Large intestine (tissue), 3 donors: ENCODE results near the gene TLR7. TPM values are rescaled to one million over a fixed set of nuclear protein-coding genes. Genes with fewer than 3 reads are reported as not detected.
A peak's percentile ranks its signal among the peaks of the same experiment; 100 is the strongest.

Experiments
- DNase-seq, 2 donors: peaks; one replicate each; pipeline versions ENCODE4 v3.0.0 to v3.0.0-alpha.2; 2013
- H3K27ac ChIP-seq: one replicate; pipeline ENCODE4 v1.5.1; 2013; ENCODE audit warnings: low read length
- H3K27me3 ChIP-seq: 2 replicates; pipeline ENCODE4 v1.6.1; 2013; ENCODE audit warnings: low read length; ENCODE audit not compliant: control insufficient read depth, insufficient read depth
- H3K36me3 ChIP-seq: 2 replicates; pipeline ENCODE4 v1.6.1; 2013; ENCODE audit warnings: low read length; ENCODE audit not compliant: control insufficient read depth, insufficient read depth
- H3K4me1 ChIP-seq: one replicate; pipeline ENCODE4 v1.6.1; 2013; ENCODE audit warnings: low read length; ENCODE audit not compliant: control insufficient read depth, insufficient read depth
- H3K4me3 ChIP-seq: one replicate; pipeline ENCODE4 v1.5.1; 2013; ENCODE audit warnings: low read length
- H3K9me3 ChIP-seq: one replicate; pipeline ENCODE4 v1.6.1; 2013; ENCODE audit warnings: mild to moderate bottlenecking, low read depth, low read length, moderate library complexity; ENCODE audit not compliant: control insufficient read depth
- WGBS: methylation state at CpG from one replicate; pipeline ENCODE4 v1.1.5; 2013; ENCODE audit warnings: low lambda C conversion rate; ENCODE audit not compliant: insufficient coverage; 5-methylcytosine and 5-hydroxymethylcytosine counted together
- polyA plus RNA-seq: library from polyadenylated mRNA; unstranded; fragments of 120-200 nt; gene quantifications from one replicate; pipeline ENCODE4 v1.2.1, GENCODE V29; 2013

The TLR7 gene
- polyA plus RNA-seq, 1 donor: 1.4 TPM

DNA sequence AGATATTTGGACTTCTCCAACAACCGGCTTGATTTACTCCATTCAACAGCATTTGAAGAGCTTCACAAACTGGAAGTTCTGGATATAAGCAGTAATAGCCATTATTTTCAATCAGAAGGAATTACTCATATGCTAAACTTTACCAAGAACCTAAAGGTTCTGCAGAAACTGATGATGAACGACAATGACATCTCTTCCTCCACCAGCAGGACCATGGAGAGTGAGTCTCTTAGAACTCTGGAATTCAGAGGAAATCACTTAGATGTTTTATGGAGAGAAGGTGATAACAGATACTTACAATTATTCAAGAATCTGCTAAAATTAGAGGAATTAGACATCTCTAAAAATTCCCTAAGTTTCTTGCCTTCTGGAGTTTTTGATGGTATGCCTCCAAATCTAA, 20.3 kb downstream of the TLR7 start:
- Histone ChIP-seq H3K4me3 (no peak overlapping the region), H3K27ac (no peak overlapping the region), H3K9me3 (no peaks in the 10 kb centered on the region), H3K4me1 (no peaks in the 10 kb centered on the region), H3K27me3 (no peaks in the 10 kb centered on the region), H3K36me3 (no peaks in the 10 kb centered on the region)
- WGBS: no CpG with 5 or more reads among the region's 2 CpGs
- no peak for DNase-seq

DNA sequence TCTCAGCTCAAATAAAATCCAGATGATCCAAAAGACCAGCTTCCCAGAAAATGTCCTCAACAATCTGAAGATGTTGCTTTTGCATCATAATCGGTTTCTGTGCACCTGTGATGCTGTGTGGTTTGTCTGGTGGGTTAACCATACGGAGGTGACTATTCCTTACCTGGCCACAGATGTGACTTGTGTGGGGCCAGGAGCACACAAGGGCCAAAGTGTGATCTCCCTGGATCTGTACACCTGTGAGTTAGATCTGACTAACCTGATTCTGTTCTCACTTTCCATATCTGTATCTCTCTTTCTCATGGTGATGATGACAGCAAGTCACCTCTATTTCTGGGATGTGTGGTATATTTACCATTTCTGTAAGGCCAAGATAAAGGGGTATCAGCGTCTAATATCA, 20.9 kb downstream of the TLR7 start:
- Histone ChIP-seq H3K27ac (no peak overlapping the region), H3K36me3 (no peaks in the 10 kb centered on the region), H3K4me3 (no peak overlapping the region), H3K27me3 (no peaks in the 10 kb centered on the region), H3K4me1 (no peaks in the 10 kb centered on the region), H3K9me3 (no peaks in the 10 kb centered on the region)
- no CpG with 5 or more reads among the region's 3 CpGs for WGBS
- DNase-seq: no peak

DNA sequence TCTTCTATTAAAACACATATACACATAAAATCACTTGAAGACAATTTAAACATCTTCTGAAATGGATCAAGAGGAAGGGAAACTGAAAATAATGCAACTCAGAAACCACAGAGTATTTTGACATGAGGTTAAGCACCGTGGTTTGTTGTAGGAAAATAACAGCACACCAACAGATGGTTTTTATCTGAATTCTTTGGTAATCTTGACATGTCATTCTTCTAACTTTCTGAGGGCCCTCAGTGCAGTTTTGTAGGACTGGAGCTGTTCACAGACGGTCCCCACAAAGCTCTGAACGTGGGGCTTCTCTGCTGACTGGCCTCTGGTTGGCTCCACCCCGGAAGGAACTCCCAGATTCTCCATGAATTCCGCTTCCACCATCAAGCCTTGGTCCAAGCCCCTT, 23.6 kb downstream of the TLR7 start:
- Histone ChIP-seq H3K27ac (no peak overlapping the region), H3K4me3 (no peak overlapping the region), H3K4me1 (no peaks in the 10 kb centered on the region)

DNA sequence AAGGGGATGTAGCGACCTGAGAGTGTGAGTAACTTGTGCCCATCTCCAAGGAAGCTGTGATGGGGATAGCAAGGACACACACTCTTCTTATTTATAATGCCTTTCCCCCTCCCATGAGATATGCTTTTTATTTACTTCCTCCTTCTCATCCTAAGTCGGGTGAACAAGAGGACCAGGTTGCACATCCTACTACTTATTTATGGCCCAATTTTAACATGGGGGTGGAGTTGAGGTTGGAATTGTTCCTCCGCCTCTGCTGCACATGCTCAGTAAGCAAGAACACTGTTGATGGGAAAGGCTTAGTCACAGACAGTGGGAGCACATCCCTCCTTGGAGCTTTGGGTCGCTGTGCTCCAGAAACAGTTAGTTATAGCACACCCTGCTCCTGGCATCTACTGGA, 24.3 kb downstream of the TLR7 start:
- H3K4me3 ChIP-seq: no peak overlapping the region
- H3K4me1 ChIP-seq: no peaks in the 10 kb centered on the region
- no CpG with 5 or more reads among the region's 4 CpGs for WGBS
- no peaks in the 10 kb centered on the region for H3K36me3 ChIP-seq
- no peaks in the 10 kb centered on the region for H3K9me3 ChIP-seq
- H3K27ac ChIP-seq: no peak overlapping the region
- no peak for DNase-seq
- no peaks in the 10 kb centered on the region for H3K27me3 ChIP-seq

More for the DNA sequence above, 23.6 kb downstream of the TLR7 start:
- WGBS: no CpG with 5 or more reads among the region's 5 CpGs
- H3K27me3 ChIP-seq: no peaks in the 10 kb centered on the region
- H3K9me3 ChIP-seq: no peaks in the 10 kb centered on the region
- no peak for DNase-seq
- H3K36me3 ChIP-seq: no peaks in the 10 kb centered on the region

DNA sequence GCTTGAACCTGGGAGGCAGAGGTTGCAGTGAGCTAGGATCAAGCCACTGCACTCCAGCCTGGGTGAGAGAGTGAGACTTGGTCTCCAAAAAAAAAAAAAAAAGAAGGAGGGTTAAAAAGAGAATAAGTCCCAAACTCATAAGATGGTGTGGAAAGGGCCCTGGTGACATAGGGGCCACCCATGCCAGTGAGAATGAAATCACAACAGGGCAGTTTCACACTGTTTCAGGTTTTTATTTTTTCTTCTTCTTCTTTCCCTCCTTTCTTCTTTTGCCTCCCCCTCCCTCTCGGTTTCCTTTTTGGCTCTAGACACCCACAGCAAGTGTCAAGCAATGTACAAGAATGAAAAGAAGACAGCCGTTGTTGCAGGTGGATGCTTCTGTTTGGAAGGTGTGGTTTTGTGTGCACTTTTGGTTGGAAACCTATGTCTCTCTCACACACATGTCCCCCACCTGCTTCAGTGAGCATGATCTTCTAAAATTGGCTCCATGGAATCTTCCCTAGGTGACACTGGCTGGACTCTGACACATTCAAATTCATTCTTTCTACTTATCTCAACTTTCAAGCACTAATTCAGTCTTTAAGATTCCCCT, 25.1 kb downstream of the TLR7 start:
- no peaks in the 10 kb centered on the region for H3K9me3 ChIP-seq
- no peaks in the 10 kb centered on the region for H3K4me1 ChIP-seq
- no peaks in the 10 kb centered on the region for H3K27me3 ChIP-seq
- no peak overlapping the region for H3K4me3 ChIP-seq
- H3K27ac ChIP-seq: no peak overlapping the region
- H3K36me3 ChIP-seq: no peaks in the 10 kb centered on the region
- no peak for DNase-seq
- WGBS: no CpG with 5 or more reads among the region's 2 CpGs

DNA sequence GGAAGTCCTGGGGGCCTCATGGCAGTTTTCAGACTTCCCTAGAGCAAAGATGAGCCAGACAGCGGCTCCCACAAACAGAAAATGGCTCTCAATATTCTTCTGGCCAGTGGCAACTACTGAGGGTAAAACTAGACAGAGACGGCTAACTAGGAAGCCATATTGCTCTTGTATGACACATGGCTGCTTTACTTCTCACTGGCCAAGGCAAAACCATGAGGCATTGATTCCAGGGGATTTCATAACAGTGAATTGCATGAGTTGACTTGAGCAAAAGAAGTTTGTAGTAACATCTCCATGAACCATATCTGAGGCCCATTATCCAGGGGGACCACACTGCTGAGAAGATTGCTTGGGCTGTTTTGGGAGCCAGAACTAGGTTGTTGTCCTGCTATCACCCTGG, 25.8 kb downstream of the TLR7 start:
- Histone ChIP-seq H3K36me3 (no peaks in the 10 kb centered on the region), H3K27me3 (no peaks in the 10 kb centered on the region), H3K4me3 (no peak overlapping the region), H3K4me1 (no peaks in the 10 kb centered on the region), H3K27ac (no peak overlapping the region), H3K9me3 (no peaks in the 10 kb centered on the region)
- WGBS: no CpG with 5 or more reads among the region's 2 CpGs
- DNase-seq: no peak

DNA sequence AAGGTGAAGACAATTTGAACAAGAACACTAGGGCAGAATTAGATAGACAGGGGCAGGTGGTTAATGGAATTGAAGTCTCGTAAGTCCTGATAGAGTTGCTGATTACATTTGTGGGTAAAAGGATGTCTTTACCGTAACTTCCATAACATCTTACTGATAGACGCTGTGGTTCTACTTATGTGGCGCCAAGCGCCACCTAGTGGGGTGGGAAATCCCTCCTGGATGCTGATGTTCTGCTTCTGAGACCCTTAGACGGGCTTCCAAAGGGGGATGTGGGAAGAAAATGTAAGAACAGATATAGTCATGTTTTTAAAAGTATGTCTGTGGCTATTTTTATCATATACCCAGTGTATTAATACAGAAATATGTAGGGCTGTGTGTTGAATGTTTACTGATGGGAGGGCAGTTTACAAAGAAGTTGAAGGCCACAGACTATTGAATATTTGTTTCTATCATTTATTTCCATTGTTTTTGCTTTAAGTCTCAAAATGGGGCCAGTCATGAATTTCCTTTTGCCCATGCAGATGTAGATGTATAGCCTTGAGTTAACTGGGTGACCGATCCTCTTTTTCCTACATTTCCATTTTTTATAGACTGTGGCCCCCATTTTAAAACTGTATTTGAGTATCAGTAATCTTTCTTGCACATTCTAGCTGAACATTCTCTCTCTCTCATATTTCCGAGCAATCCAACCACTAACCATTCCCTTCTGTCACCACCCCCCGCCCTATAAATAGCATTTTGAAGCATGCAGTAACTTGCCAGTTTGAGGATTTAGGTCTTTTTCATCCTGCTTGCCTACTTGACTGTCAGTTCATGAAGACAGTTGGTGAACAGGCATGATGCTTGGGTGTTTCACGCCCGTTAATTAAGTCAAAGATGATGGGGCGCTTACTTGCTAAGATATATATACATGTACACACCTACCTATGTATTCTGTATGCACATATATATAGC, 27.5 kb downstream of the TLR7 start:
- Histone ChIP-seq H3K36me3 (no peaks in the 10 kb centered on the region), H3K4me1 (no peaks in the 10 kb centered on the region), H3K9me3 (no peaks in the 10 kb centered on the region), H3K27me3 (no peaks in the 10 kb centered on the region), H3K27ac (no peak overlapping the region), H3K4me3 (no peak overlapping the region)
- DNase-seq: peak; percentile 9 to 25
- WGBS: 80% methylated on average over 2 of the region's 12 CpGs

DNA sequence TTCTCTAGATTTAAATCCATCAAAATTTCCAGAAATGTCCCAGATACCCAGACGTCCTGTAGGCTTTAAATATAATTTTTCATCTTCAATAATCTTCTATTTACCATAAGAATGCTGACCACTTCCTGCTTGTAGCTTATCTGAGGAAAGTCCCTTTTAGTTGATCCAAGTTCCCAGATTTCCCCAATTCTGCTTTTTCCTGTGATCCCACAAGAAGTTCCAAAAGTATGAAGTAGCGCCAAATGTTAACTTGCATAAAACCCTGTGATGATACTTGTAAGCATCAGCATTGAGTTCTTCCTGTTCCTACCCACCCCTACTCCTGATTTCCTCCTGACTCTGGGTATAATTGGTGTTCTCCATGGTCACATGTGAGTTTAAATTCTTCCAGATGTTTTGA, 29.0 kb downstream of the TLR7 start:
- Histone ChIP-seq H3K4me3 (no peak overlapping the region), H3K27me3 (no peaks in the 10 kb centered on the region), H3K27ac (no peak overlapping the region), H3K36me3 (no peaks in the 10 kb centered on the region), H3K4me1 (no peaks in the 10 kb centered on the region), H3K9me3 (no peaks in the 10 kb centered on the region)
- WGBS: no CpG with 5 or more reads among the region's 2 CpGs
- DNase-seq: no peak

DNA sequence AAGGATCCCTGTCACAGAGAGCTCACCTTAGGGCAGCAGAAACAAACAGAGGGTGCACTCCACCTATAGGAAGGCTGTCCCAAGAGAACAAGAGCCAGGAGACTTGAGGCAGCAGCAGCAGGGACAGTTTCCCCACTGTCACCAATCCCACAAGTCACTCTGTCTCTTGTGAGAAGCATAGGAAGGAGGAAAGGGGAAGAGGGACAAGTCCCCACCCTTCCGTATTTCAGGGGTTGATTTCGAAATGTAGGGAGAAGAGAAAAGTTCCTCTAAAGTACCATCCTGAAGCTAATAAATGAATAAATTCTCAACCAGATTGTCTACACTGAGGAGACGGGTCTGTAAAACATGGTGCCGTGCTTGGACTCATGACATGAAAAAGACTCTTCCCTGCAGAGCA, 30.1 kb downstream of the TLR7 start:
- H3K36me3 ChIP-seq: no peaks in the 10 kb centered on the region
- no peaks in the 10 kb centered on the region for H3K9me3 ChIP-seq
- no peak overlapping the region for H3K4me3 ChIP-seq
- no peak overlapping the region for H3K27ac ChIP-seq
- no peak for DNase-seq
- no CpG with 5 or more reads among the region's 4 CpGs for WGBS
- H3K27me3 ChIP-seq: no peaks in the 10 kb centered on the region
- no peaks in the 10 kb centered on the region for H3K4me1 ChIP-seq

DNA sequence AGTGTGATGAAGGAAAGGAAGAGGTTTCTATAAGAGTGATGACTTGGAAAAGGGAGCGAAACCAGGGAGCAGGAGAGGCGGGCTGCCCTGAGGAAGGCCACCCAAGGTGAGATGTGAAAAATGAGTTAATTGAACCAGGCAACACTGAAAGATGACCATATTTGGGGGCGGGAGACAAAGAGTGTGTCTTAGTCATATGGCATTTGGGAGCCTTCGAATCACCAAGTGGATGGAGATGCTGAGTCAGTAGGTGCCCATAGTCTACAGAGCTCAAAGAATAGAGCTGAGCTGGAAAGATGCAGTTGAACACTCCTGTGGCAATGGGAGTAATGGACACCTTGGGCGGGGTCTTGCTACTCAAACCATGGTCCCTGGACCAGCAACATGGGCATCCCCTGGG, 31.2 kb downstream of the TLR7 start:
- H3K36me3 ChIP-seq: no peaks in the 10 kb centered on the region
- no peaks in the 10 kb centered on the region for H3K9me3 ChIP-seq
- no peak for DNase-seq
- no peak overlapping the region for H3K27ac ChIP-seq
- no CpG with 5 or more reads among the region's 5 CpGs for WGBS
- H3K4me3 ChIP-seq: no peak overlapping the region
- H3K4me1 ChIP-seq: no peaks in the 10 kb centered on the region
- no peaks in the 10 kb centered on the region for H3K27me3 ChIP-seq
